ENCODE data around the gene CTSW. TPM values are rescaled to one million over a fixed set of nuclear protein-coding genes. Genes with fewer than 3 reads are reported as not detected.

Gene CTSW
- total RNA-seq, 4 donors from 2014 or later: 1.5 to 3.1 TPM; not detected in 2

- no peak for TF ChIP-seq EP300 (IDR thresholded peaks at IDR 0.05)
- TF ChIP-seq POLR2A (IDR thresholded peaks at IDR 0.05): no peak
- no peak for TF ChIP-seq CTCF (IDR thresholded peaks at IDR 0.05)
- no peaks in the 10 kb centered on the region for H3K9me3 ChIP-seq
- H3K36me3 ChIP-seq: no peaks in the 10 kb centered on the region
- no peak overlapping the region for H3K4me3 ChIP-seq
- no peak overlapping the region for H3K27ac ChIP-seq
- peaks cover 0 to 55% (median 33%) of the 10 kb centered on the region in 4 donors for H3K4me1 ChIP-seq
- DNase-seq (ENCODE audit: low spot score in 2 of 2): no peak
- peaks cover 0 to 16% of the 10 kb centered on the region in 2 donors for H3K27me3 ChIP-seq
- 88 to 90% methylated on average over 10 to 14 of the region's 14 CpGs for WGBS, 2 donors
Measured at GRCh38 chr11:65896034-65896999, 16.7 kb downstream of the CTSW start.

- 86 to 95% methylated on average over 4 of the region's 4 CpGs for WGBS, 2 donors
- Histone ChIP-seq H3K36me3 (no peaks in the 10 kb centered on the region), H3K4me1 (peaks cover 0 to 48% (median 25%) of the 10 kb centered on the region in 4 donors), H3K9me3 (no peaks in the 10 kb centered on the region), H3K4me3 (no peak overlapping the region), H3K27me3 (peaks cover 0 to 16% of the 10 kb centered on the region in 2 donors), H3K27ac (no peak overlapping the region)
- DNase-seq (ENCODE audit: low spot score in 2 of 2): no peak
- no peak for TF ChIP-seq POLR2A (IDR thresholded peaks at IDR 0.05)
- TF ChIP-seq CTCF (IDR thresholded peaks at IDR 0.05): no peak
- no peak for TF ChIP-seq EP300 (IDR thresholded peaks at IDR 0.05)
Measured at GRCh38 chr11:65897020-65897471, 17.4 kb downstream of the CTSW start.

GRCh38 chr11:65898656-65899355 is 19.2 kb downstream of the CTSW start:
- H3K4me3 ChIP-seq: peak overlapping the region; percentile 33 to 59 (median 53)
- WGBS, 2 donors: 33 to 45% methylated on average over 16 to 23 of the region's 28 CpGs

GRCh38 chr11:65899356-65900124 is 19.9 kb downstream of the CTSW start:
- no peak for TF ChIP-seq POLR2A (IDR thresholded peaks at IDR 0.05)
- TF ChIP-seq CTCF (IDR thresholded peaks at IDR 0.05): no peak
- TF ChIP-seq EP300 (IDR thresholded peaks at IDR 0.05): no peak
- Histone ChIP-seq H3K36me3 (no peaks in the 10 kb centered on the region), H3K4me3 (peak overlapping the region; percentile 33 to 59 (median 53)), H3K27ac (peak overlapping the region in 3 of 4 donors; percentile 28 to 61 (median 41)), H3K27me3 (peaks cover 0 to 16% of the 10 kb centered on the region in 2 donors), H3K4me1 (peaks cover 0 to 27% (median 11%) of the 10 kb centered on the region in 4 donors), H3K9me3 (no peaks in the 10 kb centered on the region)
- 1 to 2% methylated on average over 26 to 28 of the region's 78 CpGs for WGBS, 2 donors
- DNase-seq (ENCODE audit: low spot score in 2 of 2): no peak

More at GRCh38 chr11:65898656-65899355, 19.2 kb downstream of the CTSW start:
- Histone ChIP-seq H3K27ac (peak overlapping the region in 1 of 4 donors; percentile 61), H3K27me3 (peaks cover 0 to 16% of the 10 kb centered on the region in 2 donors), H3K36me3 (no peaks in the 10 kb centered on the region), H3K4me1 (peaks cover 0 to 35% (median 12%) of the 10 kb centered on the region in 4 donors), H3K9me3 (no peaks in the 10 kb centered on the region)
- TF ChIP-seq CTCF (IDR thresholded peaks at IDR 0.05) (no peak), EP300 (IDR thresholded peaks at IDR 0.05) (no peak), POLR2A (IDR thresholded peaks at IDR 0.05) (no peak)
- no peak for DNase-seq (ENCODE audit: low spot score in 2 of 2)
